ENCODE data around the gene DNTT. TPM values are rescaled to one million over a fixed set of nuclear protein-coding genes. Genes with fewer than 3 reads are reported as not detected.
A peak's percentile ranks its signal among the peaks of the same experiment; 100 is the strongest.

Gene DNTT
- total RNA-seq, 1 donor from 2014 or later = not detected

GRCh38 chr10:96292971-96293920 lies 11.0 kb upstream of the DNTT start:
- no peak overlapping the region for H3K4me3 Mint-ChIP-seq
- peak in 1 of 2 experiments; percentile 41 for DNase-seq (ENCODE audit: low spot score in 2 of 2, unreplicated experiment in 2 of 2)

GRCh38 chr10:96295475-96295874 lies 8.8 kb upstream of the DNTT start:
- Mint-ChIP-seq H3K4me3 (no peak overlapping the region), H3K27ac (no peak overlapping the region), H3K27me3 (ENCODE audit: low read depth) (peaks cover 7% of the 10 kb centered on the region), H3K9me3 (no peaks in the 10 kb centered on the region), H3K4me1 (peaks cover under 1% of the 10 kb centered on the region), H3K36me3 (no peaks in the 10 kb centered on the region)
- DNase-seq (ENCODE audit: low spot score in 2 of 2, unreplicated experiment in 2 of 2) = no peak
- TF ChIP-seq CTCF (IDR thresholded peaks at IDR 0.05; ENCODE audit: unreplicated experiment) = no peak

More at GRCh38 chr10:96292971-96293920, 11.0 kb upstream of the DNTT start:
- peaks cover 14% of the 10 kb centered on the region for H3K4me1 Mint-ChIP-seq
- TF ChIP-seq CTCF (IDR thresholded peaks at IDR 0.05; ENCODE audit: unreplicated experiment) = no peak
- no peak overlapping the region for H3K27ac Mint-ChIP-seq
- no peaks in the 10 kb centered on the region for H3K36me3 Mint-ChIP-seq
- H3K27me3 Mint-ChIP-seq (ENCODE audit: low read depth) = peaks cover 7% of the 10 kb centered on the region
- no peaks in the 10 kb centered on the region for H3K9me3 Mint-ChIP-seq

DNA sequence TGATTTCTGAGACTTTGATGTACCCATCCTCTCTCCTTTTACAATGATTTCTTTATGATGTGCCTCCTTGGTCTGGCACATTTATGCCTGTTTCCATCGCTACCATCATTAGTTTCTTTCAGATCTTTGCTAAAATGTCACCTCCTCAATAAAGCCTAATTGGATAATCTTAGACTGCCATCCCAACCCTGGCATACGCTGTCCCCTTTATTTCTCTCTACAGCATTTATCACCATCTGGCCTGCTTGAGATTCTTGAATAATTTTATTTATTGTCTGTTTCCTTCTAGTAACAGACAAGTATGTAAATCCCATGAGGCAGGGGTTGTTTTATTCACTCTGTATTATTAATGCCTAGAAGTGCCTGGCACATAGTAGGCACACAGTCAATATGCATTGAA lies 6.7 kb upstream of the DNTT start:
- no peak for TF ChIP-seq CTCF (IDR thresholded peaks at IDR 0.05; ENCODE audit: unreplicated experiment)
- H3K4me1 Mint-ChIP-seq = peaks cover 7% of the 10 kb centered on the region
- H3K27me3 Mint-ChIP-seq (ENCODE audit: low read depth) = peaks cover 7% of the 10 kb centered on the region
- H3K4me3 Mint-ChIP-seq = no peak overlapping the region
- H3K36me3 Mint-ChIP-seq = no peaks in the 10 kb centered on the region
- no peak overlapping the region for H3K27ac Mint-ChIP-seq
- H3K9me3 Mint-ChIP-seq = no peaks in the 10 kb centered on the region
- no peak for DNase-seq (ENCODE audit: low spot score in 2 of 2, unreplicated experiment in 2 of 2)

GRCh38 chr10:96298362-96298761 lies 5.9 kb upstream of the DNTT start:
- Mint-ChIP-seq H3K36me3 (no peaks in the 10 kb centered on the region), H3K27me3 (ENCODE audit: low read depth) (peaks cover 6% of the 10 kb centered on the region)

GRCh38 chr10:96299383-96299782 lies 4.9 kb upstream of the DNTT start:
- Mint-ChIP-seq H3K4me3 (no peak overlapping the region), H3K27ac (no peak overlapping the region), H3K9me3 (no peaks in the 10 kb centered on the region), H3K27me3 (ENCODE audit: low read depth) (peaks cover 5% of the 10 kb centered on the region), H3K36me3 (no peaks in the 10 kb centered on the region), H3K4me1 (peaks cover 7% of the 10 kb centered on the region)
- no peak for TF ChIP-seq CTCF (IDR thresholded peaks at IDR 0.05; ENCODE audit: unreplicated experiment)
- DNase-seq (ENCODE audit: low spot score in 2 of 2, unreplicated experiment in 2 of 2) = no peak

More at GRCh38 chr10:96298362-96298761, 5.9 kb upstream of the DNTT start:
- no peak for TF ChIP-seq CTCF (IDR thresholded peaks at IDR 0.05; ENCODE audit: unreplicated experiment)
- no peak overlapping the region for H3K4me3 Mint-ChIP-seq
- no peak for DNase-seq (ENCODE audit: low spot score in 2 of 2, unreplicated experiment in 2 of 2)
- H3K9me3 Mint-ChIP-seq = no peaks in the 10 kb centered on the region
- H3K4me1 Mint-ChIP-seq = peaks cover 7% of the 10 kb centered on the region
- H3K27ac Mint-ChIP-seq = no peak overlapping the region

Data from mesothelial cell of epicardium (in vitro differentiated cells).